Activated naive CD4-positive, alpha-beta T cell treated with anti-CD3 and anti-CD28 coated beads, Interleukin-2, amount 50 U/mL, for 16 hours (primary cell): ENCODE data around the gene SHPK.

Source experiments
- DNase-seq: peaks from one replicate; pipeline ENCODE4 v3.0.0-alpha.2; 2020

The SHPK gene, protein sequence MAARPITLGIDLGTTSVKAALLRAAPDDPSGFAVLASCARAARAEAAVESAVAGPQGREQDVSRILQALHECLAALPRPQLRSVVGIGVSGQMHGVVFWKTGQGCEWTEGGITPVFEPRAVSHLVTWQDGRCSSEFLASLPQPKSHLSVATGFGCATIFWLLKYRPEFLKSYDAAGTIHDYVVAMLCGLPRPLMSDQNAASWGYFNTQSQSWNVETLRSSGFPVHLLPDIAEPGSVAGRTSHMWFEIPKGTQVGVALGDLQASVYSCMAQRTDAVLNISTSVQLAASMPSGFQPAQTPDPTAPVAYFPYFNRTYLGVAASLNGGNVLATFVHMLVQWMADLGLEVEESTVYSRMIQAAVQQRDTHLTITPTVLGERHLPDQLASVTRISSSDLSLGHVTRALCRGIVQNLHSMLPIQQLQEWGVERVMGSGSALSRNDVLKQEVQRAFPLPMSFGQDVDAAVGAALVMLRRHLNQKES

DNA sequence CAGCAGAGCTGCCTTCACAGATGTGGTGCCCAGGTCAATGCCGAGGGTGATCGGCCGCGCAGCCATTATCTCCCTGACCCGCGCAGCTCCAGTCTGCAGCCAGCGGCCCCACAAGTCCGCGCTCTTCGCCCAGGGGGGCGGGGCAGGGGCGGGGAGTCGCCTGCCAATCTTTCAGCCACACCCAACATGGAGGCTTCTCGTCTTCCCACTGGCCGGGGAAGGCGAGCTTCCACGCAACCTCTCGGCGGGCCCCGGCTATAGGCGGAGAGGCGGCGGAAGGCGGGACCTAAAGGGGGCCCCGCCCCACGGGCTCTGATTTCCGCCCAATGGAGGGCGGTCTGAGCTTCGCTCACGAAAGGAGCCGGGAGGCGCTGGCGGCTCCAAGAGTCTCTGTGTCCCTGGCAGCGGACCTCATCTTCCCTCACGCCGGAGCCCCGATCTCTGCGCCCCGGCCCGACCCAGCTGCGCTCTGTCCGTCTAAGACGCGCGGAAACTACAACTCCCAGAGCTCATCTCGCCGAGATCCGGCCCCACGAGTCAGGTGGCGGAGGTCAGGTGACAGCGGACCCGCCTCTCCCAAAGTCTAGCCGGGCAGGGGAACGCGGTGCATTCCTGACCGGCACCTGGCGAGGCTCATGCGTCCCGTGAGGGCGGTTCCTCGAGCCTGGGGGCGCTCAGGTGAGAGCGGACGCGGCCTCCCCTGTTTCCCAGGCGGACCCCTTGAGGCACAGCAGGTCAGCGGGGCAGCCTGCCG, at the start of gene SHPK, which contains the start of gene CTNS:
Gene SHPK, minus strand, starts transcription at position 97 of the 754 bp plus-strand sequence. Its CDS starts 31 bp downstream, at position 66.
Gene CTNS, plus strand, starts transcription at position 607 of the 754 bp plus-strand sequence. CDS start 3,447 bp downstream, outside the sequence.
- peak; percentile 94 for DNase-seq

DNA sequence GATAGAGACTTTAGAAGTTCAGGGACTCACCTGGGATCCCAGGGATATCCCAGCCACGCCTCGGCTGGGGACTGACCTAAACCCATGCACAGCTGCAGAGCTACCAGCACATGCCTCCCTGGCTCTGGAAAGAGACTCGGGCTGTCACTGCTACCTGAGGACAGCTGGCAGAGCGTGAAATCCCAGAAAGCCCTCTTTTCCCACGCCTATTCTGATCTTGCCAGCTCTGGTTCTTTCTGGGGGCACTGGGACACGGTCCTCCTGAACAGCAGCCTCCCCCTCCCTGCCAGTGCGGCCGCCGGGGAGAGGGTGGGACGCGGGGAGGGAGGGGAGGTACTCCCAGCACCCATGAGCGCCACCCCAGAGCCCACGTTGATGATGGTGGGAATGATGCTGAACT, 49.1 kb upstream of the SHPK start:
- no peak for DNase-seq

GRCh38 chr17:3683054-3683511, 47.0 kb upstream of the SHPK start:
- peak; percentile 55 for DNase-seq

- DNase-seq: no peak
These were observed 46.0 kb upstream of the SHPK start for GRCh38 chr17:3682033-3682432.

DNA sequence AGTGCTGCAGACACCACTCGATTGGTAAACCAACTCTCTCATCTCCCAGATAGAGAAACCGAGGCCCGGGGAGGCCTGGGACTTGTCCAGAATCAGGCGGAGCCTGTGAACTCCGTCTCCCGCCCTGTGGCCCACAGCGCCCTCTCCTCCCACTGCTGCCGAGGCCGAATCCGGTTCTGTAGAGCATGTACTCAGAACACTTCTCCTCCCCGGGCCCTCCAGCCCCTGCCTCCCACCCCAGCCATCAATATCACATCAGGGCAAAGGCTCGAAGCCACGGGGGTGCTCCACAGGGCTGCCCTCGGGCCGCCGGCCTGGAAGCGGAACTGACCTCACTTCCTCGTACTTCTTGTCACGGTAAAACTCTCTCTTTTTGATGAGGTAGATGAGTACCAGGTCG, 45.5 kb upstream of the SHPK start:
- no peak for DNase-seq

DNA sequence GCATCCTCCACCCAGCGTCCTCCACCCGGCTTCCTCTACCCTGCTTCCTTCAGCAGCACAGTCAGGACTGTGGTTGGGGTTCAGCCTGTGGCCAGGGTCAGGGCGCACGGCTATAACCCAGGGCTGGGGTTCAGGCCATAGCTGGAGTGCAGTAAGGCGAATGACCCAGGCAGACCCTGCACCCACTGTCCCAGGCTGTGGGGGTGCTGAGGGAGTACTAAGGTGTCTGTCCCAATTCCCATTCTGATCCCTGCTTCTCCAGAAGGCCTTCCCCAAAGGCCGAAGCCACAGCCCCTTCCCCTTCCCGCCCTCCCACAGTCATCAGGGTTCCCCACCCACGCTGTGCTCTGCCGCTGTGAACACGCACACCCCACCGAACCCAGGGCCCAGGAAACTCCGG, 45.0 kb upstream of the SHPK start:
- no peak for DNase-seq

DNA sequence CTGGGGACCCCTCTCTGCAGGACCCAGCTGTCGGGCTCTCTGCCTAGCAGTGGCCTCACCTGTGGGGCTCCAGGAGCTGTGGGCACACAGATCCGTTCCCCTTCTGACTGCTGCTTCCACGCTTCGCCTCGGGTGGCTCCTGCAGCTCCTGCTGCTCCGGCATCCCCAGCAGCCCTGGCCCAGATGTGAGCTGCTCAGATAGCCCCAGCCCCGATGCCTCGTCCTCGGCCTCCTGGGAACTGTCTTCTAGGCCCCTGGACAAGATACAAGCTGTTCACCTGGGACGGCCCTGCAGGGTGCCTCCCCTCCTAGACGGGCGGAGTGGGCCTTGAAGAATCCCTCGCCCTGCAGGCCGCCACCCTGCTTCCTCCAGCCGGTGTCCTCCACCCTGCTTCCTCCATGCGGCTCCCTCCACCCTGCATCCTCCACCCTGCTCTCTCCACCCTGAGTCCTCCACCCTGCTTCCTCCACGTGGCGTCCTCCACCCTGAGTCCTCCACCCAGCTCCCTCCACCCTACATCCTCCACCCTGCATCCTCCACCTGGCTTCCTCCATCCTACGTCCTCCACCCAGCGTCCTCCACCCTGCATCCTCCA, 43.6 kb upstream of the SHPK start:
- DNase-seq: no peak

DNA sequence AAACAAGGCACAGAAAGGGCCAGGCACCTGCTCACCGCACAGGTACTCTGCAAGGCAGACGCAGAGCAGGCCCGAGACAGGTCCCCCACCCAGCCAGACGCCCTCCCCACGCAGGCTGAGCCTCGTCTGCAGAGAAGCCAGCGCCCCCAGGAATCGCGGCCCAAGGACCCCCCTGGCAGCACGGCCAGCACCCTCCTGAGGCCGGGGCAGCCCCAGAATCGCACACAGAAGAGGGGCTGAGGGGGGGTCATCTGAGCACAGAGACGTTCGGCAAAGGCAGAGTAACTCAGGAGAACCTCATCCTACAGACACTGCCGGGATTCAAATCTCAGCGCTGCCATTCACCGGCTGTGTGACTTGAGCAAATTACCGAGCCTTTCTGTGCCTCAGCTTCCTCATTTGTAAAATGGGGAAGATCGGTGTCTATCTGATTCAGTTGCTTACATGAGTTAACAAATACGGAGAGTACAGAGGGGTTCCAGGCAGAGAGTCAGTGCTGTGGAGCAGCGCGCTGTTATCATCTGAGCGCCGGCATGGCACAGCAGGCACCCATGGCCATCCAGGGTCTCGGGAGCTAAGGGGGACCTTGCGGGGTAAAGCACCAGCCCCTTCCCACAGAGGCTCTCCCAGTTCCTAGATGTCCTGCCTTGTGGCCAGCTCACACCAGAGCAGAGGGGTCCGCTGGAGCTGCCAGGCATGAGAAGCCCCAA, 42.9 kb upstream of the SHPK start:
- DNase-seq: no peak

DNA sequence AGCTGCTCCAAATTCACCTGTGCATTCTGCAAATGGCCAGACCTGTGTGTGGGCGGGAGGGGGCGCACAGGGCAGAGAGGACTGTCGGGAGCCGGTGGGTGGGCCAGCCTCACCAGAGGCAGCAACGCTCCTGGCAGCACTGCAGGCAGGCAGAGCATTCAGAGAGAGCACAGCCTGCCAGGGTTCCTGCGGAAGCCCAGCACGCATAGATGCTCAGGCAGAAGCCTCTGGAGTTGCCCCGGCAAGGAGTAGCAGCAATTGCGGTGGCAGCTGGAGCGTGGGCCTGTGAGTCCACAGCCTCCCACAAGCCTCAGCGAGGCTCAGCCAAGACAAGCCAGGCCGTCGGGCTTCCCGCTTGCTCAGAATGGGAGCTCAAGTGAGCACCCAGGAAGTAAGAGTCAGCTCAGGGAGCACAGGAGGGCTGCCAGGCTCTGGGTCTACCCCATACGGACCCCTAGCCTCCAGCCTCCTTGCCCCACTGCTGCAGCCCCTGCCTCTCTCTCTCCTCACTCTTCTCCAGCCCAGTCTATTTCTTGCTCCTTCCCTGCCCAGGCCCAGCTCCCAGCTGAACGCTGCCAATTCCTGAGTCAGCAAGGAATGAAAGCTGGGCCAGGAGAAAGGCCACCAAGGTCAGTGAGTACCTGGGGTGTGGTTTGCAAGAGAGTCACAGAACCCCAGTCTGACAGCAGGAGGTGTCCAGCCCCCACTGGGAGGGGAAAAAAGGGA, 42.2 kb upstream of the SHPK start:
- no peak for DNase-seq

- DNase-seq: no peak
These were observed 39.8 kb upstream of the SHPK start for GRCh38 chr17:3675886-3676285.

DNA sequence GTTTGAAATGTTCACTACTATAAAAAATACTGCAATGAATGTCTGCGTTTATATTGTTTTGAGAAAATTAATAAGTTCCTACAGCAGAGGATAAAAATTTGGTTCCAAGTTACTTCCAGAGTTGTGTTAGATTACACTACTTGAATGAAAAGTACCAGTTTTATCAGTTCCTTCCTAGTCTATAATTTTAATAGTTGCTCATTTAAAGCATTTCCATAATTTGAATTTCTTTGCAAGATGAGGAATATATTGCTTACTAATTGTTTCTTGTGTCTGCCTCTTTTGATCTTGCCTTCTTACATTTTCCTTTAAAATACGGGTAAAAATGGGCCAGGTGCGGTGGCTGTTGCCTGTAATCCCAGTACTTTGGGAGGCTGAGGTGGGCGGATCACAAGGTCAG, 36.5 kb upstream of the SHPK start:
- DNase-seq: no peak

DNA sequence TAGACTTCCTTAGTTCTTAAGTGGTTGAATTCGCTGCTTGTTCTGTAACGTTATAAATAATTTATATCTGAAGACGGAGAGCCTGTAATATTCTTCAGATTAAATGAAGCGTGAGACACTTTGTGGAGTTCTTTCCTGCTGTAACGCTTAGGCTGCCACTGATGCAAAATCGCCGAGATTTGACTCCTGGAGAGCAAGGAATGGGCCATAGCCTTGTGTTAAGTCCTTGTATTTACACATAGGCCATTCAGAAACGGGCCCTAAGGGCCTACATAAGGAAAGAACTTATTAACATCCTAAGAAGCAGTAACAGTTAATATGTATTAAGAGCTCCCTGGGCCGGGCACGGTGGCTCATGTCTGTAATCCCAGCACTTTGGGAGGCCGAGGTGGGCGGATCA, 33.5 kb upstream of the SHPK start:
- no peak for DNase-seq

- no peak for DNase-seq
These were observed 33.0 kb upstream of the SHPK start for GRCh38 chr17:3669085-3669347.

GRCh38 chr17:3668279-3669084, 32.4 kb upstream of the SHPK start, which contains the start of the genes EMC6 and TAX1BP3:
Gene EMC6 (plus strand): TSS chr17:3668812. CDS start chr17:3669147, 335 bp downstream.
Gene TAX1BP3 (minus strand): TSS chr17:3668578. CDS start chr17:3668526, 52 bp downstream.
- peak; percentile 96 for DNase-seq

DNA sequence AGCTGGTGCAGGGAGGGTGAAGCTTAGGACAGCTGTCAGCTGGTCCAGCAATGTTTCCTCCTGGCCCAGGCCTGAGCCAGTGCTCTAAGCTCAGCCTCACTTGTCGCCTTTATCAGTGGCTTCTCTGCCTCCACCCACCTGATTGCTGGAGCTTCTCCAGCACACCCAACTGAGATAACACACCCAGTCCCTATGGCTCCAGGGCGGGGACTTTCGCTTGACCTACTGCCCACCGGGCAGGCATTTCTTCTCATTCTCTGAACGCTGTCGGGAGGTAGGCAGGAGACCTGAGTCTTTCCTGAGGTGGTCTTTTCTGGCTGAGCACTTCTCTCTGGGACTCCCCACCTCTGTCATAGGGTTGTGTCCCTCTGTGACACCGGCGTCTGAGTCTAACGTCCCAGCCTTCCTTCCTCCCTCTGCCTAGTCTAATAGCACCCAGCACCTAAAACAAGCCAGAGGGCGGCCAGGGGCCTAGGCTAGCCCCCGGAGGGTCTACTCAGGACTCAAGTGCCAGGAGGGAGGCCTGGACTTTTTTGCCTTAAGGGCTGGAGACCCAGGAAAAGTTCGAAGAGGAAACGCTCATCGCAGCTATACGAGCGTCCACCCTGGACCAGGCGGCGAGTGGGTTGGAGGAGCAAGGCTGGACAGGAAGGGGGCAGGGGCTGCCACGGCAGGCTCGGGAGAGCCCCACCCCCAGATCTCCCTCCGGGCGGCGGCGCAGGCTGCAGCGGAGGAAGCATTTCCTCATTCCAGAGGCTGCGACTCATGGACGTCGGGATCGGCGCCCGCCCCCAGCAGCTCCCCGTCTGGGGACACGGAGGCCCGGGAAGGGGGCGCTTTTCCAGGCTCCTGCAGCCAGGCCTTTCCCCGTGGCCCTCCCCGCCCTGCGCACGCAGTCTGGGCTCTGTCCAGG, 31.6 kb upstream of the SHPK start:
- no peak for DNase-seq

DNA sequence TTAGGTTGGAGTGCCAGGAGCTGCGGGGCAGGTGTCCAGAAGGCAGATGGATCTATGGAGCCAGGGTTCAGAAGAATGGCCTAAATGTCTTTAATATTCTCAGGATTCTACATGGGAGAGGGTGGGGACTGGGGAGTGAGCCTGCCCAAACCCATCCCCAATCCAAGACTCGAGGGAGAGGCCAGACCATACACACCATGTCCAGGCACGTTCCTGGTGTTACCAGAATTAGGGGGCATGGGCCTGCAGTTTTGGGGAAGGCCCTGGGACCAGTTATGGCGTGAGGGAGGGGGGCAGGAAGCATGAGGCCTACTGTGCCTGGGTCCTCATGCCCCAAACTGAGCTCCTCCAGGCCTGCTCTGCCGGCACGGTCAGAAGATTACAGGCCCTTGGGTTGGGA, 30.5 kb upstream of the SHPK start:
- no peak for DNase-seq

GRCh38 chr17:3665834-3666233, 29.8 kb upstream of the SHPK start:
- no peak for DNase-seq

- DNase-seq: no peak
These were observed 27.3 kb upstream of the SHPK start for GRCh38 chr17:3663102-3664011.

- DNase-seq: no peak
These were observed 24.4 kb upstream of the SHPK start for GRCh38 chr17:3660311-3660891.
